MM.1S (cell line): ENCODE results near the gene GLRX2.

Source experiments
- DNase-seq: peaks from one replicate; pipeline ENCODE4 v3.0.0-alpha.2; 2015
- H2AFZ ChIP-seq: fragments of 300-600 bp; sonication (generic); 2 replicates; pipeline ENCODE4 v1.6.0; 2016; ENCODE audit warnings: antibody characterized with exemption, low read length
- H3F3A ChIP-seq: fragments of 300-600 bp; sonication (generic); 2 replicates; pipeline ENCODE4 v1.6.1; 2016; ENCODE audit warnings: mild to moderate bottlenecking, antibody characterized with exemption, low read length, moderate library complexity, mixed read lengths; ENCODE audit not compliant: insufficient read depth
- H3K27ac ChIP-seq: fragments of 300-600 bp; sonication (generic); 2 replicates; pipeline ENCODE4 v1.5.1; 2016; ENCODE audit warnings: mild to moderate bottlenecking, low read length
- H3K27me3 ChIP-seq: fragments of 300-600 bp; sonication (generic); replicated peaks from 2 replicates; pipeline ENCODE4 v1.6.0; 2016; ENCODE audit warnings: low read length; ENCODE audit not compliant: insufficient read depth
- H3K36me3 ChIP-seq: fragments of 300-600 bp; sonication (generic); replicated peaks from 2 replicates; pipeline ENCODE4 v1.6.1; 2016; ENCODE audit warnings: mild to moderate bottlenecking, low read length, mixed read lengths; ENCODE audit not compliant: insufficient read depth
- H3K4me1 ChIP-seq: fragments of 300-600 bp; sonication (generic); 2 replicates; pipeline ENCODE4 v1.6.1; 2016; ENCODE audit warnings: low read length, mixed read lengths
- H3K4me2 ChIP-seq: fragments of 300-600 bp; sonication (generic); 2 replicates; pipeline ENCODE4 v1.6.0; 2016; ENCODE audit warnings: low read depth, low read length
- H3K4me3 ChIP-seq: fragments of 300-600 bp; sonication (generic); 2 replicates; pipeline ENCODE4 v1.5.1; 2016; ENCODE audit warnings: low read length, mixed read lengths
- H3K79me2 ChIP-seq: fragments of 300-600 bp; sonication (generic); 2 replicates; pipeline ENCODE4 v1.6.1; 2016; ENCODE audit warnings: mixed run types, low read length, mixed read lengths
- H3K9ac ChIP-seq: fragments of 300-600 bp; sonication (generic); 2 replicates; pipeline ENCODE4 v1.6.1; 2016; ENCODE audit warnings: low read length, mixed read lengths
- H3K9me2 ChIP-seq: fragments of 300-600 bp; sonication (generic); replicated peaks from 2 replicates; pipeline ENCODE4 v1.6.1; 2016; ENCODE audit warnings: mild to moderate bottlenecking, low read length, mixed read lengths; ENCODE audit not compliant: insufficient read depth
- H3K9me3 ChIP-seq: fragments of 300-600 bp; sonication (generic); replicated peaks from 2 replicates; pipeline ENCODE4 v1.6.1; 2016; ENCODE audit warnings: mild to moderate bottlenecking, low read length, mixed read lengths; ENCODE audit not compliant: insufficient read depth
- H4K20me1 ChIP-seq: fragments of 300-600 bp; sonication (generic); 2 replicates; pipeline ENCODE4 v1.6.1; 2016; ENCODE audit warnings: mild to moderate bottlenecking, low read length, moderate library complexity, mixed read lengths; ENCODE audit not compliant: insufficient read depth
- EZH2 ChIP-seq: fragments of 300-600 bp; sonication (generic); optimal IDR thresholded peaks from 2 replicates; pipeline ENCODE3; 2017; ENCODE audit warnings: low read depth, mild to moderate bottlenecking, antibody characterized with exemption, low read length, mixed read lengths
- EZH2phosphoT487 ChIP-seq: fragments of 300-600 bp; sonication (generic); IDR thresholded peaks from 2 replicates; pipeline ENCODE4 v1.6.1; 2018; ENCODE audit warnings: antibody characterized with exemption, low read length
- TF ChIP-seq, protein P1 (sequence below): fragments of 300-600 bp; sonication (generic); IDR thresholded peaks from 2 replicates; pipeline ENCODE4 v1.5.1; 2016; ENCODE audit warnings: antibody characterized with exemption, low read length, mixed read lengths

Gene GLRX2

DNA sequence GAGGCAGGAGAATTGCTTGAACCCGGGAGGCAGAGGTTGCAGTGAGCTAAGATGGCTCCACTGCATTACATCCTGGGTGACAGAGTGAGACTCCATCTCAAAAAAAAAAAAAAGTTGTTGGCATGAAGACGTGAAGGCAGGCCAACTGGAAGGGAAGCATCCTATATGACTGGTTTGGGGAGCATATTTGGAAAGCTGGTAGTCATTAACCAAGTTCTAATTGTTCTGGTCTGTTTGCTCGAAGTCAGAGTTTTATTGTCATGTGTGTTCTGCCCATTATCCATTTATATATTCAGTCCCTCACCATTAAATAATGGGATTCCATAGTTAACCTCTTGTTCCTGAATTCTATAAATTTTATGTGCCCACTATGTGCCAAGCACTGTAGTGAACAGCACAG, 3.3 kb upstream of the GLRX2 start:
- peaks cover 28% of the 10 kb centered on the region for H3K4me1 ChIP-seq
- TF ChIP-seq EZH2phosphoT487 (no peak), EZH2 (no peak)
- TF ChIP-seq, protein P1, sequence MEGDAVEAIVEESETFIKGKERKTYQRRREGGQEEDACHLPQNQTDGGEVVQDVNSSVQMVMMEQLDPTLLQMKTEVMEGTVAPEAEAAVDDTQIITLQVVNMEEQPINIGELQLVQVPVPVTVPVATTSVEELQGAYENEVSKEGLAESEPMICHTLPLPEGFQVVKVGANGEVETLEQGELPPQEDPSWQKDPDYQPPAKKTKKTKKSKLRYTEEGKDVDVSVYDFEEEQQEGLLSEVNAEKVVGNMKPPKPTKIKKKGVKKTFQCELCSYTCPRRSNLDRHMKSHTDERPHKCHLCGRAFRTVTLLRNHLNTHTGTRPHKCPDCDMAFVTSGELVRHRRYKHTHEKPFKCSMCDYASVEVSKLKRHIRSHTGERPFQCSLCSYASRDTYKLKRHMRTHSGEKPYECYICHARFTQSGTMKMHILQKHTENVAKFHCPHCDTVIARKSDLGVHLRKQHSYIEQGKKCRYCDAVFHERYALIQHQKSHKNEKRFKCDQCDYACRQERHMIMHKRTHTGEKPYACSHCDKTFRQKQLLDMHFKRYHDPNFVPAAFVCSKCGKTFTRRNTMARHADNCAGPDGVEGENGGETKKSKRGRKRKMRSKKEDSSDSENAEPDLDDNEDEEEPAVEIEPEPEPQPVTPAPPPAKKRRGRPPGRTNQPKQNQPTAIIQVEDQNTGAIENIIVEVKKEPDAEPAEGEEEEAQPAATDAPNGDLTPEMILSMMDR = no peak
- DNase-seq = no peak
- no peak overlapping the region for H3K27ac ChIP-seq
- no peak overlapping the region for H3K4me3 ChIP-seq
- no peaks in the 10 kb centered on the region for H3K27me3 ChIP-seq
- no peaks in the 10 kb centered on the region for H3K9me3 ChIP-seq
- H3K9me2 ChIP-seq = no peaks in the 10 kb centered on the region
- peaks cover 23% of the 10 kb centered on the region for H3F3A ChIP-seq
- H3K79me2 ChIP-seq = peaks cover 14% of the 10 kb centered on the region
- H2AFZ ChIP-seq = no peak overlapping the region
- no peaks in the 10 kb centered on the region for H3K36me3 ChIP-seq
- no peak overlapping the region for H3K9ac ChIP-seq
- no peaks in the 10 kb centered on the region for H4K20me1 ChIP-seq
- H3K4me2 ChIP-seq = no peak overlapping the region

GRCh38 chr1:193105821-193106177, 585 bp upstream of the GLRX2 start:
- peaks cover 34% of the 10 kb centered on the region for H3K79me2 ChIP-seq
- DNase-seq = no peak
- no peaks in the 10 kb centered on the region for H3K27me3 ChIP-seq
- H3K27ac ChIP-seq = peak overlapping the region; percentile 58; the same call in 1 of the 2 replicates
- no peaks in the 10 kb centered on the region for H3K9me2 ChIP-seq
- H3K4me1 ChIP-seq = peaks cover 15% of the 10 kb centered on the region
- no peaks in the 10 kb centered on the region for H3K36me3 ChIP-seq
- H3K9me3 ChIP-seq = no peaks in the 10 kb centered on the region
- TF ChIP-seq EZH2phosphoT487 (no peak), EZH2 (no peak)
- peak overlapping the region; percentile 96 for H3K4me2 ChIP-seq
- peak overlapping the region; percentile 83 for H3K4me3 ChIP-seq
- H3F3A ChIP-seq = peaks cover 16% of the 10 kb centered on the region; the same call in 1 of the 2 replicates
- H2AFZ ChIP-seq = peak overlapping the region; percentile 96
- H4K20me1 ChIP-seq = no peaks in the 10 kb centered on the region
- peak overlapping the region; percentile 69 for H3K9ac ChIP-seq

DNA sequence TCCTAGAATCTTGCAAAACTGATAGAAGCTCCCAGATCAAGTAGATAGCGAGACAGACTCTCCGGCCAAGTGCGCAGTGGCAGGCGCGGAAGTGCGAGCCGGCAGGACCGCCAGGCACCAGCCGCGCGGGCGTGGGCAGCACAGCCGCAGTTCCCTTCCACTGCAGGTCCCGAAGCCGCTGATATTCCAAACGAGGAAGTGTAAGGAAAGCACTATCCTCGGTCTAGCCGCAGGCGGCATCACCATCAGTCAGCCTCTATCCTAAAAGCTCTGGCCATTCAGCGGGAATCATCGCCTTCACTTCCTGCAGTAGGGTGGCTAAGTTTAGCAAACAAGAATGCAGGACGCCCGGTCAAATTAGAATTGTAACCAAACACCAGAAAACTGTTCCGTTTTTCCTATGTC, 710 bp downstream of the GLRX2 start:
- H3K27me3 ChIP-seq = no peaks in the 10 kb centered on the region
- H3K27ac ChIP-seq = peak overlapping the region; percentile 70
- DNase-seq = peak; percentile 25
- TF ChIP-seq EZH2phosphoT487 (no peak), EZH2 (no peak)
- TF ChIP-seq, protein P1 = no peak
- no peaks in the 10 kb centered on the region for H3K36me3 ChIP-seq
- H3K9me3 ChIP-seq = no peaks in the 10 kb centered on the region
- H3K9me2 ChIP-seq = no peaks in the 10 kb centered on the region
- H3K4me3 ChIP-seq = peak overlapping the region; percentile 83
- H3K4me2 ChIP-seq = peak overlapping the region; percentile 88
- peak overlapping the region; percentile 72 for H3K9ac ChIP-seq
- peaks cover 34% of the 10 kb centered on the region for H3K79me2 ChIP-seq
- H4K20me1 ChIP-seq = no peaks in the 10 kb centered on the region
- H3K4me1 ChIP-seq = peaks cover 15% of the 10 kb centered on the region
- H2AFZ ChIP-seq = peak overlapping the region; percentile 71
- H3F3A ChIP-seq = peaks cover 16% of the 10 kb centered on the region; the same call in 1 of the 2 replicates

- Histone ChIP-seq H2AFZ (peak overlapping the region; percentile 71), H3K36me3 (no peaks in the 10 kb centered on the region), H4K20me1 (no peaks in the 10 kb centered on the region), H3K9me3 (no peaks in the 10 kb centered on the region), H3K4me1 (peaks cover 15% of the 10 kb centered on the region), H3K9ac (peak overlapping the region; percentile 72), H3F3A (peaks cover 16% of the 10 kb centered on the region; the same call in 1 of the 2 replicates), H3K79me2 (peaks cover 34% of the 10 kb centered on the region), H3K4me2 (peak overlapping the region; percentile 88), H3K4me3 (peak overlapping the region; percentile 83), H3K9me2 (no peaks in the 10 kb centered on the region), H3K27ac (no peak overlapping the region; the same call in 1 of the 2 replicates), H3K27me3 (no peaks in the 10 kb centered on the region)
- TF ChIP-seq EZH2 (no peak), EZH2phosphoT487 (no peak)
- TF ChIP-seq, protein P1 = no peak
- no peak for DNase-seq
Measured at GRCh38 chr1:193103759-193104501, 1.3 kb downstream of the GLRX2 start.
